Esophagus muscularis mucosa (tissue), 4 donors: Measurements from ENCODE around the gene ARSG. TPM values are rescaled to one million over a fixed set of nuclear protein-coding genes. Genes with fewer than 3 reads are reported as not detected.

Source experiments
- DNase-seq: peaks from one replicate; pipeline ENCODE4 v3.0.0-alpha.2; 2017; ENCODE audit errors: extremely low spot score
- H3K27ac ChIP-seq, 4 donors: fragments of 200-600 bp; sonication (generic); replicated peaks in 1 of 4; 1 replicate in 3 of 4; 2 replicates in 1 of 4; pipeline ENCODE4 v1.5.1; 2016 to 2019; ENCODE audit warnings: mild to moderate bottlenecking in 1 of 4
- H3K27me3 ChIP-seq, 4 donors: fragments of 200-600 bp; sonication (generic); one replicate each; pipeline versions ENCODE4 v1.5.1 to v1.6.0; 2016 to 2019
- H3K36me3 ChIP-seq, 4 donors: fragments of 200-600 bp; sonication (generic); one replicate each; pipeline ENCODE4 v1.5.1; 2016 to 2019
- H3K4me1 ChIP-seq, 4 donors: fragments of 200-600 bp; sonication (generic); one replicate each; pipeline ENCODE4 v1.5.1; 2016 to 2019
- H3K4me3 ChIP-seq, 4 donors: fragments of 200-600 bp; sonication (generic); 1 replicate in 2 of 4; 2 replicates in 2 of 4; pipeline ENCODE4 v1.5.1; 2016 to 2019; ENCODE audit warnings: mild to moderate bottlenecking in 4 of 4, moderate library complexity in 1 of 4
- H3K9me3 ChIP-seq, 4 donors: fragments of 200-600 bp; sonication (generic); 1 replicate in 3 of 4; 2 replicates in 1 of 4; pipeline ENCODE4 v1.5.1; 2016 to 2019
- EP300 ChIP-seq: sonication (generic); formaldehyde crosslinking; IDR thresholded peaks from one replicate; pipeline ENCODE4 v1.6.1; 2017; ENCODE audit warnings: antibody characterized with exemption
- POLR2A ChIP-seq: fragments of 450-650 bp; IDR thresholded peaks from one replicate; pipeline ENCODE4 v1.6.1; 2017; ENCODE audit warnings: antibody characterized with exemption, moderate library complexity, mild to moderate bottlenecking, low read depth
- POLR2AphosphoS5 ChIP-seq, 2 donors: sonication (generic); formaldehyde crosslinking; IDR thresholded peaks; one replicate each; pipeline ENCODE4 v1.6.1; 2017; ENCODE audit warnings: antibody characterized with exemption in 2 of 2
- WGBS: methylation state at CpG from one replicate; pipeline ENCODE4 v1.1.5; 2018; 5-methylcytosine and 5-hydroxymethylcytosine counted together
- intact Hi-C: fragments of 100-400 bp; cut with DNase I; formaldehyde crosslinking; loops from one replicate; pipeline ENCODE4 v1.15.1; 2023
- total RNA-seq, 4 donors: library from RNA; depleted of rRNA; stranded (reverse); fragments of >200 nt; gene quantifications; one replicate each; pipeline versions ENCODE4 v1.1.0 to v1.2.1, GENCODE V29; 2016
- TF ChIP-seq, protein P1 (sequence below), 3 experiments: fragments of 200-600 bp in 2 of 3; fragments of 450-650 bp in 1 of 3; sonication (generic) in 2 of 3; IDR thresholded peaks; one replicate each; pipeline ENCODE4 v1.5.1; 2017 to 2019; ENCODE audit warnings: antibody characterized with exemption in 3 of 3, mild to moderate bottlenecking in 2 of 3, moderate library complexity in 1 of 3

The ARSG gene
- total RNA-seq, 4 donors from 2014 or later, result 1.7 to 4.9 (median 2.8) TPM

DNA sequence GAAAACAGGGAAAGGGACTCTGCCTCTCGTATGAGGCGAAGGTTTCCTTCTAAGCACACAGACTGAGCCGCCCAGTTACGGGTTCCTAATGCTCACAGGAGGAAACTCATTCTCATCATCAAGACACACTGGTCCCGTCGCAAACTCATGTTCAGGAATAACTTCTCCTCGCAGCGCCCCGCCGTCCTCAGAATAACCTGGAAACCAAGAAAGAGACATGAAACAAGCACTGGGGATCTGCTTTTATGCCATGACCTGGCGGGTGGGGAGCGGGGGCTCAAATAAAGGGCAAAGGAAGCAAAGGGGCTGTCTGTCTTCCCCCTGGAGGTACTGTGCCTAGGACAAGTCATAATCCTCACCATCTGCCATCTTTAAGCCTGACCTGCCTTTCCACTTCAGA lies 134.7 kb downstream of the ARSG start:
- H3K36me3 ChIP-seq, result peaks cover 72 to 100% (median 98%) of the 10 kb centered on the region in 4 donors
- H3K4me1 ChIP-seq, result no peaks in the 10 kb centered on the region
- intact Hi-C loops, result no loop called here
- H3K9me3 ChIP-seq, result no peaks in the 10 kb centered on the region
- WGBS, result 94% methylated on average over 12 of the region's 12 CpGs
- no peak overlapping the region for H3K27ac ChIP-seq
- DNase-seq, result peak; percentile 87
- no peaks in the 10 kb centered on the region for H3K27me3 ChIP-seq
- TF ChIP-seq POLR2A (no peak), POLR2AphosphoS5 (IDR thresholded peaks at IDR 0.05) (no peak), EP300 (no peak)
- TF ChIP-seq, protein P1, sequence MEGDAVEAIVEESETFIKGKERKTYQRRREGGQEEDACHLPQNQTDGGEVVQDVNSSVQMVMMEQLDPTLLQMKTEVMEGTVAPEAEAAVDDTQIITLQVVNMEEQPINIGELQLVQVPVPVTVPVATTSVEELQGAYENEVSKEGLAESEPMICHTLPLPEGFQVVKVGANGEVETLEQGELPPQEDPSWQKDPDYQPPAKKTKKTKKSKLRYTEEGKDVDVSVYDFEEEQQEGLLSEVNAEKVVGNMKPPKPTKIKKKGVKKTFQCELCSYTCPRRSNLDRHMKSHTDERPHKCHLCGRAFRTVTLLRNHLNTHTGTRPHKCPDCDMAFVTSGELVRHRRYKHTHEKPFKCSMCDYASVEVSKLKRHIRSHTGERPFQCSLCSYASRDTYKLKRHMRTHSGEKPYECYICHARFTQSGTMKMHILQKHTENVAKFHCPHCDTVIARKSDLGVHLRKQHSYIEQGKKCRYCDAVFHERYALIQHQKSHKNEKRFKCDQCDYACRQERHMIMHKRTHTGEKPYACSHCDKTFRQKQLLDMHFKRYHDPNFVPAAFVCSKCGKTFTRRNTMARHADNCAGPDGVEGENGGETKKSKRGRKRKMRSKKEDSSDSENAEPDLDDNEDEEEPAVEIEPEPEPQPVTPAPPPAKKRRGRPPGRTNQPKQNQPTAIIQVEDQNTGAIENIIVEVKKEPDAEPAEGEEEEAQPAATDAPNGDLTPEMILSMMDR (IDR thresholded peaks at IDR 0.05), result no peak
- no peak overlapping the region for H3K4me3 ChIP-seq

DNA sequence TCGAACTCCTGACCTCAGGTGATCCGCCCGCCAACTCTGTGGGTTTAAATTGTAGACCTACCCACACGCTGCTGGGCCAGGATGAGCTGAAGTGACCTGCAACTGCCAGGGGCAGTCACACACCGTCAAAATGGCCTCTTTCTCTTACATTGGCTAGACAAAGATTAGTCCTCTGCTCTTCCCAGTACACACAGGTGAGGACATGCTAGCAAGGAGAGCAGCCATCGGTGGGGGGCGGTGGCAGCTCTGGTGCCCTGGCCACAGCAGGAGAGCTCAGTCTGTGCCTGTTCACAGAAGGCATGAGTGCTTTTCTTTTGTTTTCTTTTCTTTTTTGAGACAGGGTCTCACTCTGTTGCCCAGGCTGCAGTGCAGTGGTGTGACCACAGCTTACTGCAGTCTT lies 136.3 kb downstream of the ARSG start:
- intact Hi-C loops, result no loop called here
- DNase-seq, result no peak
- Histone ChIP-seq H3K9me3 (no peaks in the 10 kb centered on the region), H3K4me1 (no peaks in the 10 kb centered on the region), H3K36me3 (peaks cover 76 to 100% (median 99%) of the 10 kb centered on the region in 4 donors), H3K4me3 (no peak overlapping the region), H3K27me3 (no peaks in the 10 kb centered on the region), H3K27ac (no peak overlapping the region)
- TF ChIP-seq POLR2A (no peak), EP300 (no peak), POLR2AphosphoS5 (IDR thresholded peaks at IDR 0.05) (no peak)
- TF ChIP-seq, protein P1 (IDR thresholded peaks at IDR 0.05), result no peak
- 96% methylated on average over 7 of the region's 7 CpGs for WGBS

DNA sequence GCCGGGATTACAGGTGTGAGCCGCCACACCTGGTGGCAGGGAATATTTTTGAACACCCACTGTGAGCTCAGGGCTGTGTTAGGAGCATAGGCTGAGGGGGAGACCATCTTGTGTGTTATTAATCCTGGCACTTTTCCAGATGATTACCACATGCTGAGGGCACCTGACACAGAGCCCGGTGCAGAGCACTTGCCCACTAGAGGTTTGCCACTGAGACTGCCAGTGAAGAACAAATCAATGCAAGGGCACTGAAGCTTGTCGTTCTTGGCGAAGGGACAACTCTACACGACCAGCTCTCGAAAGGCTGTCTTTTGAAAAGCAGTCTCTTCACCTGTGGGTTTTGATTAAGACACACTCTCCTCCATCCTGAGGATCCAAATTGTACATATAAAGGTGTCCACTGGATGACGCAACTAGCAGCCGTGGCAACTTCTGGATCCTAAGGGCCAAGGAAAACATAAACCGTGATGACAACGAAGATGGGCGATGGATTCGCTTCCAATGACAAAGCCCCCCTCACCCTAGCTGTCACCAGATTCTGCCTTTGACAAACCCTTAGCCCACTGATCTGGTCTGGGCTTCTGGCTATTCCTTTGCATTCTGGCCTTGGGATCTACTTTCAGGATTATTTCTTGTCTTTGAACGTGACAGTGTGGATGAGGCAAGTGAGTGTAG lies 137.3 kb downstream of the ARSG start:
- WGBS, result 94% methylated on average over 14 of the region's 14 CpGs
- Histone ChIP-seq H3K27ac (no peak overlapping the region), H3K4me1 (no peaks in the 10 kb centered on the region), H3K4me3 (no peak overlapping the region), H3K9me3 (no peaks in the 10 kb centered on the region), H3K27me3 (no peaks in the 10 kb centered on the region), H3K36me3 (peaks cover 68 to 100% (median 98%) of the 10 kb centered on the region in 4 donors)
- no peak for DNase-seq
- TF ChIP-seq EP300 (no peak), POLR2AphosphoS5 (IDR thresholded peaks at IDR 0.05) (no peak), POLR2A (no peak)
- TF ChIP-seq, protein P1 (IDR thresholded peaks at IDR 0.05), result no peak
- intact Hi-C loops, result no loop called here

DNA sequence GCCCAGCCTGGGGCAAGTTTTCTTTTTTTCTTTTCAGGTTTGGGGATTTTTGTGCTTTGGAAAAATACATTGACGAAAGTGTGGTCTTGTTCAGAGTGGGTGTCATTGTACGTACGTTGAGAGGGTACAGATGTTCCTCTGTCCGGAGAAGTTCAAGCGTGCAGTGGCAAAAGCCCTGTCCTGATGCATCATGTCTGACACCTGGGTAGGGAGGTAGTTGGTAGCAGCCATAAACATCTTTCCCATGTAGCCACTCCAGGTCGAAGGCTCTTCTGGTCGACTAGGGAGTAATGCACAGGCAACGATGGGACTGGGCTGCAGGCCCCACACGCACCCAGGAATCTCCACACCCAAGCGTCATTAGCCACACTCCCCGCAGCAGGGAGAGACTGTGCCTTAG lies 138.6 kb downstream of the ARSG start:
- no peak overlapping the region for H3K4me3 ChIP-seq
- intact Hi-C loops, result loop anchor here (10.0 kb wide), 1 partner anchor 165 kb away; no protein-coding TSS in a partner anchor
- no peaks in the 10 kb centered on the region for H3K4me1 ChIP-seq

More for the DNA sequence above, 138.6 kb downstream of the ARSG start:
- Histone ChIP-seq H3K36me3 (peaks cover 74 to 100% (median 97%) of the 10 kb centered on the region in 4 donors), H3K9me3 (no peaks in the 10 kb centered on the region), H3K27ac (no peak overlapping the region), H3K27me3 (no peaks in the 10 kb centered on the region)
- no peak for DNase-seq
- WGBS, result 90% methylated on average over 11 of the region's 11 CpGs
- TF ChIP-seq, protein P1 (IDR thresholded peaks at IDR 0.05), result no peak
- TF ChIP-seq POLR2A (no peak), EP300 (no peak), POLR2AphosphoS5 (IDR thresholded peaks at IDR 0.05) (no peak)
